ENCODE measurements around the gene C16orf54.

C16orf54 gene

GRCh38 chr16:29719063-29719462, 26.7 kb downstream of the C16orf54 start:
- TF ChIP-seq CTCF (IDR thresholded peaks at IDR 0.05; ENCODE audit: low read depth, low read length) (no peak), EZH2phosphoT487 (IDR thresholded peaks at IDR 0.05; ENCODE audit: low read depth) (no peak)
- H3K79me2 ChIP-seq (ENCODE audit: low read length): no peaks in the 10 kb centered on the region

GRCh38 chr16:29717113-29717512, 28.7 kb downstream of the C16orf54 start:
- H3K9me3 ChIP-seq (ENCODE audit: insufficient read depth, low read length): no peaks in the 10 kb centered on the region
- peaks cover 12% of the 10 kb centered on the region for H3K4me1 ChIP-seq (ENCODE audit: low read length)
- H3K27me3 ChIP-seq (ENCODE audit: low read depth, low read length): no peaks in the 10 kb centered on the region
- no peak overlapping the region for H3K27ac ChIP-seq (ENCODE audit: low read length)
- TF ChIP-seq CTCF (IDR thresholded peaks at IDR 0.05; ENCODE audit: low read depth, low read length) (no peak), EZH2phosphoT487 (IDR thresholded peaks at IDR 0.05; ENCODE audit: low read depth) (no peak)
- H4K20me1 ChIP-seq (ENCODE audit: insufficient read depth, low read length): no peaks in the 10 kb centered on the region
- no peaks in the 10 kb centered on the region for H3K79me2 ChIP-seq (ENCODE audit: low read length)
- no peak overlapping the region for H3K4me3 ChIP-seq (ENCODE audit: low read length)
- no peak overlapping the region for H3K4me2 ChIP-seq (ENCODE audit: low read length)
- no peaks in the 10 kb centered on the region for H3K36me3 ChIP-seq (replicated peaks; ENCODE audit: low read depth, low read length)
- H2AFZ ChIP-seq (ENCODE audit: low read depth, low read length): no peak overlapping the region
- no peak overlapping the region for H3K9ac ChIP-seq (ENCODE audit: low read length)

More at GRCh38 chr16:29719063-29719462, 26.7 kb downstream of the C16orf54 start:
- Histone ChIP-seq H3K9ac (ENCODE audit: low read length) (no peak overlapping the region), H3K27ac (ENCODE audit: low read length) (no peak overlapping the region), H3K4me2 (ENCODE audit: low read length) (no peak overlapping the region), H3K4me1 (ENCODE audit: low read length) (peaks cover 10% of the 10 kb centered on the region), H4K20me1 (ENCODE audit: insufficient read depth, low read length) (no peaks in the 10 kb centered on the region), H2AFZ (ENCODE audit: low read depth, low read length) (no peak overlapping the region), H3K27me3 (ENCODE audit: low read depth, low read length) (no peaks in the 10 kb centered on the region), H3K4me3 (ENCODE audit: low read length) (no peak overlapping the region), H3K9me3 (ENCODE audit: insufficient read depth, low read length) (no peaks in the 10 kb centered on the region), H3K36me3 (replicated peaks; ENCODE audit: low read depth, low read length) (no peaks in the 10 kb centered on the region)

- H3K4me1 ChIP-seq (ENCODE audit: low read length): peaks cover 29% of the 10 kb centered on the region
- H3K9ac ChIP-seq (ENCODE audit: low read length): no peak overlapping the region
- H3K4me2 ChIP-seq (ENCODE audit: low read length): no peak overlapping the region; the same call in 1 of the 2 replicates
- H3K9me3 ChIP-seq (ENCODE audit: insufficient read depth, low read length): no peaks in the 10 kb centered on the region
- H2AFZ ChIP-seq (ENCODE audit: low read depth, low read length): no peak overlapping the region
- no peak overlapping the region for H3K27ac ChIP-seq (ENCODE audit: low read length)
- TF ChIP-seq EZH2phosphoT487 (IDR thresholded peaks at IDR 0.05; ENCODE audit: low read depth) (no peak), CTCF (IDR thresholded peaks at IDR 0.05; ENCODE audit: low read depth, low read length) (no peak)
- H3K27me3 ChIP-seq (ENCODE audit: low read depth, low read length): no peaks in the 10 kb centered on the region
- no peaks in the 10 kb centered on the region for H4K20me1 ChIP-seq (ENCODE audit: insufficient read depth, low read length)
- H3K4me3 ChIP-seq (ENCODE audit: low read length): no peak overlapping the region
- no peaks in the 10 kb centered on the region for H3K36me3 ChIP-seq (replicated peaks; ENCODE audit: low read depth, low read length)
- no peaks in the 10 kb centered on the region for H3K79me2 ChIP-seq (ENCODE audit: low read length)
Measured at GRCh38 chr16:29714972-29715371, 30.8 kb downstream of the C16orf54 start.

GRCh38 chr16:29714396-29714795, 31.4 kb downstream of the C16orf54 start:
- H4K20me1 ChIP-seq (ENCODE audit: insufficient read depth, low read length): no peaks in the 10 kb centered on the region
- no peaks in the 10 kb centered on the region for H3K27me3 ChIP-seq (ENCODE audit: low read depth, low read length)
- H3K79me2 ChIP-seq (ENCODE audit: low read length): no peaks in the 10 kb centered on the region
- H3K9me3 ChIP-seq (ENCODE audit: insufficient read depth, low read length): no peaks in the 10 kb centered on the region
- no peak overlapping the region for H3K4me3 ChIP-seq (ENCODE audit: low read length)
- no peak for TF ChIP-seq CTCF (IDR thresholded peaks at IDR 0.05; ENCODE audit: low read depth, low read length)
- no peak for TF ChIP-seq EZH2phosphoT487 (IDR thresholded peaks at IDR 0.05; ENCODE audit: low read depth)
- no peaks in the 10 kb centered on the region for H3K36me3 ChIP-seq (replicated peaks; ENCODE audit: low read depth, low read length)
- no peak overlapping the region for H3K27ac ChIP-seq (ENCODE audit: low read length)
- peak overlapping the region; percentile 6; the same call in 1 of the 2 replicates for H3K4me2 ChIP-seq (ENCODE audit: low read length)
- H3K4me1 ChIP-seq (ENCODE audit: low read length): peaks cover 33% of the 10 kb centered on the region
- no peak overlapping the region for H2AFZ ChIP-seq (ENCODE audit: low read depth, low read length)
- H3K9ac ChIP-seq (ENCODE audit: low read length): no peak overlapping the region

Measured in OCI-LY3 (cell line).